NT2/D1 (cell line): Measurements from ENCODE around the gene PPP2R5C.
"Not testable (repeated sequence)": the region's sequence is repeated elsewhere in the genome, so short reads cannot be mapped to it uniquely, and the experiment has no call there.

Source experiments
- DNase-seq: peaks from one replicate; pipeline ENCODE4 v3.0.0-alpha.2; 2011; ENCODE audit warnings: low read depth, low spot score
- H3K27me3 ChIP-seq: 2 replicates; pipeline ENCODE4 v1.6.0; 2011; ENCODE audit warnings: mild to moderate bottlenecking; ENCODE audit not compliant: insufficient read length, insufficient read depth
- H3K36me3 ChIP-seq: 2 replicates; pipeline ENCODE4 v1.6.1; 2011; ENCODE audit warnings: mild to moderate bottlenecking, low read length, mixed read lengths; ENCODE audit not compliant: insufficient read depth, insufficient read length
- H3K4me1 ChIP-seq: 2 replicates; pipeline ENCODE4 v1.5.1; 2011; ENCODE audit not compliant: insufficient read depth, insufficient read length
- H3K4me3 ChIP-seq: 2 replicates; pipeline ENCODE4 v1.5.1; 2011; ENCODE audit warnings: low read depth; ENCODE audit not compliant: insufficient read length
- H3K9ac ChIP-seq: 2 replicates; pipeline ENCODE4 v1.6.0; 2011; ENCODE audit warnings: low read depth; ENCODE audit not compliant: insufficient read length
- H3K9me3 ChIP-seq: 2 replicates; pipeline ENCODE4 v1.5.1; 2011; ENCODE audit warnings: mild to moderate bottlenecking, low read length; ENCODE audit not compliant: insufficient read depth
- SUZ12 ChIP-seq: IDR thresholded peaks from 2 replicates; pipeline ENCODE4 v1.6.1; 2011; ENCODE audit not compliant: insufficient read length, insufficient read depth; ENCODE audit errors: extremely low read depth
- YY1 ChIP-seq: IDR thresholded peaks from 2 replicates; pipeline ENCODE4 v1.6.1; 2011; ENCODE audit not compliant: insufficient read length, insufficient read depth
- ZNF274 ChIP-seq: IDR thresholded peaks from 2 replicates; pipeline ENCODE4 v1.6.1; 2011; ENCODE audit warnings: mild to moderate bottlenecking, low read depth, low read length

The PPP2R5C gene

GRCh38 chr14:101740981-101741380 is 20.5 kb upstream of the PPP2R5C start:
- no peaks in the 10 kb centered on the region for H3K27me3 ChIP-seq
- H3K9me3 ChIP-seq = peaks cover 32% of the 10 kb centered on the region
- no peak for DNase-seq
- no peaks in the 10 kb centered on the region for H3K36me3 ChIP-seq
- no peaks in the 10 kb centered on the region for H3K4me1 ChIP-seq
- no peak for TF ChIP-seq SUZ12
- TF ChIP-seq YY1 = no peak
- no peak for TF ChIP-seq ZNF274
- no peak overlapping the region for H3K4me3 ChIP-seq
- no peak overlapping the region for H3K9ac ChIP-seq

- DNase-seq = no peak
- Histone ChIP-seq H3K9me3 (peaks cover 31% of the 10 kb centered on the region), H3K4me3 (no peak overlapping the region), H3K27me3 (no peaks in the 10 kb centered on the region), H3K9ac (no peak overlapping the region), H3K36me3 (no peaks in the 10 kb centered on the region), H3K4me1 (no peaks in the 10 kb centered on the region)
- no peak for TF ChIP-seq SUZ12
- TF ChIP-seq YY1 = no peak
- no peak for TF ChIP-seq ZNF274
Observed at GRCh38 chr14:101743701-101744100, 17.8 kb upstream of the PPP2R5C start.

- not testable (repeated sequence) for H3K9ac ChIP-seq, H3K27me3 ChIP-seq, H3K36me3 ChIP-seq, H3K4me3 ChIP-seq, DNase-seq, H3K4me1 ChIP-seq
- H3K9me3 ChIP-seq = peaks cover 25% of the 10 kb centered on the region
Observed at GRCh38 chr14:101744382-101744781, 17.1 kb upstream of the PPP2R5C start.

GRCh38 chr14:101749756-101750155 is 11.8 kb upstream of the PPP2R5C start:
- not testable (repeated sequence) for H3K36me3 ChIP-seq, H3K27me3 ChIP-seq

GRCh38 chr14:101754893-101755292 is 6.6 kb upstream of the PPP2R5C start:
- Histone ChIP-seq H3K9ac (no peak overlapping the region), H3K4me1 (peaks cover 3% of the 10 kb centered on the region), H3K36me3 (no peaks in the 10 kb centered on the region), H3K27me3 (no peaks in the 10 kb centered on the region), H3K9me3 (no peaks in the 10 kb centered on the region), H3K4me3 (no peak overlapping the region)
- TF ChIP-seq YY1 (no peak), ZNF274 (no peak), SUZ12 (no peak)
- no peak for DNase-seq

More at GRCh38 chr14:101749756-101750155, 11.8 kb upstream of the PPP2R5C start:
- H3K9me3 ChIP-seq, H3K4me1 ChIP-seq, H3K9ac ChIP-seq, H3K4me3 ChIP-seq, DNase-seq: not testable (repeated sequence)

- TF ChIP-seq YY1 = no peak
- TF ChIP-seq ZNF274 = no peak
- TF ChIP-seq SUZ12 = no peak
- Histone ChIP-seq H3K9me3 (no peaks in the 10 kb centered on the region), H3K9ac (no peak overlapping the region), H3K27me3 (no peaks in the 10 kb centered on the region), H3K4me1 (peaks cover 3% of the 10 kb centered on the region), H3K4me3 (no peak overlapping the region), H3K36me3 (no peaks in the 10 kb centered on the region)
- no peak for DNase-seq
Observed at GRCh38 chr14:101755591-101756324, 5.8 kb upstream of the PPP2R5C start.

GRCh38 chr14:101757064-101757838 is 4.3 kb upstream of the PPP2R5C start:
- DNase-seq = no peak
- H3K9ac ChIP-seq = no peak overlapping the region
- H3K36me3 ChIP-seq = no peaks in the 10 kb centered on the region

More at GRCh38 chr14:101757064-101757838, 4.3 kb upstream of the PPP2R5C start:
- H3K4me1 ChIP-seq = peaks cover 3% of the 10 kb centered on the region
- H3K9me3 ChIP-seq = no peaks in the 10 kb centered on the region
- TF ChIP-seq YY1 = no peak
- no peak for TF ChIP-seq ZNF274
- no peak for TF ChIP-seq SUZ12
- no peaks in the 10 kb centered on the region for H3K27me3 ChIP-seq
- H3K4me3 ChIP-seq = no peak overlapping the region
